CD1c-positive myeloid dendritic cell (primary cell): ENCODE measurements around the gene OR6J1.
"Not testable (repeated sequence)": the region's sequence is repeated elsewhere in the genome, so short reads cannot be mapped to it uniquely, and the experiment has no call there.

Experiments
- DNase-seq: peaks from one replicate; pipeline ENCODE4 v3.0.0-alpha.2; 2016; ENCODE audit errors: extremely low spot score

Gene OR6J1

DNA sequence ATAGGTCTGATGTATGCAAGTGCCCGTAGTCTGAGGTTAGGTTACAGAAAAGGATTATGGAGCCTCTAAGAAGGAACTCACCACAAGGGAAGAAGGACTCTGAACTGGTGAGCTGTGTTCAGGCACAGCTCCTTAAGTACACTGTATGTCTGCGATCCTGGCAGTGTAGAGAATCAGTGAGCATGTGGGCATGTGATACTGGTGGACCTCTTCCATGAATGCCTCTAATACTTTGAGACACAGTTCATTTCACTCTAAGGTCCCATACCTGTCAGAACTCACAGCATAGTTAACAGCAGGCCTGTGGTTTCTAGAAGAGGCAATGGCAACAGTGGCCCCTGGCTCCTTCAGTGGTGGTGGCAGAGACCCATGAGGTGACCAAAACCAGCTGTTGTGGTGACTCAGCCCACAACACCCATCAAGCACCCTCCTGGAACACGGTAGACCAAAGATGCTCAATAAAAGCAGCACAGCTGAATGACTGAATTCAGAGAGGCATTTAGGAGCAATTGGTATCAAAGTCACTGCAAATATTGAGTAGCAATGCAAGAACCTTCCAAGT, 6.9 kb upstream of the OR6J1 start:
- no peak for DNase-seq

DNA sequence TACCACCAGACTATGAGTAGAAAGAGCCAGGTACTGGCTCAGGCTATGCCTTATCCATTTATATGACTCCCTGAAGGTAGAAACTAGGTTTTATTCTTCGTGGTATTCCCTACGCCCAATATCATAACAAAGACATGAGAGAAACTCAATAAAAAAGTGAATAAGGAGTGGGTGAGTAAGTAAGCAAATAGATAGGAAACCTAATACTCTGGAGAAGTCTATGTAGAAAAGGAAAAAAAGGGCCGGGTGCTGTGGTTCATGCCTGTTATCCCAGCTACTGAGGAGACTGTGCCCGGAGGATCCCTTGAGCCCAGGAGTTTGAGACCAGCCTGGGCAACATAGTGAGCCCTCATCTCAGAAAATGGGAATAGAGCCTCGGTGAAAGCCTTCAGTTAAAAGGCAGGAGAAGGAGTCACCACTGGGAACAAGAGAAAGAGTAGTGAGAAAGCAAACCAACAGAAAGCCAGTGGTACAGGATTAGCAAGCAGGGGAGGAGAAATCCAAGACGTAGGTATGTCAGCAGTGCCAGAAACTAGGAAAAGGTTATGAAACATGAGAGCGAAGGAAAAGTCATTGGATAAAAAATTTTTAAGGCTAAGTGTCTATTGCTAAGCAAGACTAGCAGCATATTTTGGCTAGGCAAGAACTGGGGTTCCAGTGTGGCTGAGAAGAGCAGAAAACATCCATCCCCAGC, 6.0 kb upstream of the OR6J1 start:
- no peak for DNase-seq

DNA sequence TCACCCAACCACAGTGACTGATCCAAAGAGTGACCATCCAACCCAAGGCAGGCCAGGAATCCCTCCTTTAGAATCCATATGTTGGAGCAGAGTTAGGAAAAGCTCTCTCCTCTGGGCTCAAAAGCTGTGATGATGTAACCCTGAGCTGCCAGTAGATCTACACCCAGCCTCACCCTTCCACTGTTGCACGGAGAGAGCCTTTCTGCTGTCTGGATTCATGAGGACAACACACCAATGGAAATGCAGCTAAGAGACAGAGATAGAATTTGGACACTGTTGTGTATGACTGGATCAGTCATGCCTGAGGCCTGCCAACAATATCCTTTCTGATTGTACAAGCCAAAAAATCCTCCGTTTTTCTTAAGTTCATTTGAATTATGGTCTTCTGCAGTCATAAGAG, 4.4 kb upstream of the OR6J1 start:
- no peak for DNase-seq

DNA sequence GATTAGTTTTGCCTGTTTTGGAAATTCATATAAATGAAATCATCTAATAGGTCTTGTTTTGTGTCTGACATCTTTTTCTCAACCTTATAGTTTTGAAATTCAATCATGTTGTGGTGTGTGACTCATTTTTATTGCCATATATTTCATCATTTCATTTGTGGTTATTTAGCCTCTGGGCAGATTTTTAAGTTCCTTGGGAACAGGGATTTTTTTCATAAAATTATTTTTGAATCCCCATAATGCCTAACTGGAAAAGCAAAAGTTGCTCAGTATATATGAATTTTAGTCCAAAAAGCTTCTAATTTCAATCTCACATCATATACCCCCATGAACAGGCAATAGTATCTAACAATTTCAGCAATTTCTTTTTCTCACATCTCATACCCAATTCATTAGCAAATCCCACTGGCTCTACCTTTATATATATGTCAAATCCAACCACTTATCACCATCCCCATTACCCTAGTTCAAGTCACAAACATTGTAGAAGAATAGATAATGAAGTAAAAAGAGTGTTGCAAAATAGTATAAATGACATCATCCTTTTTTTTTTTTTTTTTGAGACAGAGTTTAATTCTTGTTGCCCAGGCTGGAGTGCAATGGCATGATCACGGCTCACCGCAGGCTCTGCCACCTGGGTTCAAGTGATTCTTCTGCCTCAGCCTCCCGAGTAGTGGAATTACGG, 2.6 kb upstream of the OR6J1 start:
- DNase-seq, result peak; percentile 37

DNA sequence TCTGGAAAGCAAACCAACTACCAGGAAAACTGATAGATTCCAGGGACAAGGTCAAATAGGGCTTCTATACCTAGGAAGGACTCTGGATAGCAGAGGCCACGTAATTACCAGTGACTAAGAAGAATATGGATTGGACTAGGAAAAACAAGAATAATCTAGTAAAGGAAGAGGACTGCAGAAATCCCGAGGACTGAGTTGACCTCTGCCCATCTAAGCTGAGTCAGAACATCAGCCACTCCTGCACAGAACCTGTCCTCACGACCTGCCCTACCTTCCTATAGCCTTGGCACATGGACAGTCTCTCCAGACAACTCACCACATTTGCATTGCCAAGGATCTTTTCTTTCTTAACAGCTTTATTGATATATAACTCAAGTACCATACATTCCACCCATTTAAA, 2.3 kb downstream of the OR6J1 start:
- DNase-seq, result no peak

DNA sequence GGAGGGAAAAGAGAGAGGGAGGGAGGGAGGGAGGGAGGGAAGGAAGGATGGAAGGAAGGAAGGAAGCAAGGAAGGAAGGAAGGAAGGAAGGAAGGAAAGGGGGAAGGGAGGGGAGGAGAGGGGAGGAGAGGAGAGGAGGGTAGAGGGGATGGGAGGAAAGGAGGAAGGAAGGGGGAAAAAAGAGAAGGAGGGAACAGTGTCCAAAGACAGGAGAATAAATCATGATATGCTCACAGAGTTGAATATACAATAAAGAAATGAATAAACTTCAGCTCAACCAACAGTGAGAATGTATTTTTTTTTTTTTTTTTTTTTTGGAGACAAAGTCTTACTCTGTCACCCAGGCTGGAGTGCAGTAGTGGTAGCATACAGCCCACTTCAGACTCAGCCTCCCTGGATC, 4.0 kb downstream of the OR6J1 start:
- no peak for DNase-seq

DNA sequence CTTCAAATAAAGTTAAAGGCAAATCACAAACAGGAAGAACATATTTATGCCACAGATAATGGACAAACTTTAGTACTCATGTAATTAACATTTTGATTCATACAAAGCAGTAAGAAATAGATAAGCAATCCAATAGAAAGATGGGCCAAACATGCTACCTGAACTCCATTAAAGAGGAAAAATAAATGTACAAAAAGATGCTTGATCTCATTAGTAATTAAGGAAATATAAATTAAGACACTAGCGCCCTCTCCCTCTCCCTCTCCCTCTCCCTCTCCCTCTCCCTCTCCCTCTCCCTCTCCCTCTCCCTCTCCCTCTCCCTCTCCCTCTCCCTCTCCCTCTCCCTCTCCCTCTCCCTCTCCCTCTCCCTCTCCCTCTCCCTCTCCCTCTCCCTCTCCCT, 8.2 kb downstream of the OR6J1 start:
- DNase-seq, result not testable (repeated sequence)

DNA sequence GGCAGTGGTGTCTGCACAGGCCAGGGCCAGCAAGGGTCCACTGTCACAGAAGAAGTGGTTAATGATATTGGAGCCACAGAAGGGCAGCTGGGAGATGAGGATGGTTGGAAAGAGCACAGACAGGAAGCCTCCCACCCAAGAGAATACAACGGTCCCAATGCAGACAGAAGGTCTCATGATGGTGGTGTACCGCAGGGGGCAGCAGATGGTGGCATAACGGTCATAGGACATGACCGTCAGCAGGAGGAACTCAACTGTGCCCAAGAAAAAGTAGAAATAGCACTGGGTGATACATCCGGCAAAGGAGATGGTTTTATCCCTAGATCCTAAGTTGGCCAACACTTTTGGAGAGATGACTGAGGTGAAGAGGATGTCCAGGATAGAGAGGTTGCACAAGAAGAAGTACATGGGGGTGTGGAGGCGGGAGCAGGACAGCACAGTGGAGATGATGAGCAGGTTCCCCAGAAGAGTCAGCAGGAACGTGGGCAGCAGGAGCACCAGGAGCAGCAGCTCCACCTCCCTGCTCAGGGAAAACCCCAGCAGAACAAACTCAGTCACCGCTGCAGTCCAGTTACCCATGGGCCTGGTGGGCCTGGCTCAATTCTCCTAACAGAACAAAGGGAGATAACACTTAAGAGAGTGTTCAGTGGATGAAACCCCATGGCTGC, 9.8 kb downstream of the OR6J1 start:
- DNase-seq, result no peak

DNA sequence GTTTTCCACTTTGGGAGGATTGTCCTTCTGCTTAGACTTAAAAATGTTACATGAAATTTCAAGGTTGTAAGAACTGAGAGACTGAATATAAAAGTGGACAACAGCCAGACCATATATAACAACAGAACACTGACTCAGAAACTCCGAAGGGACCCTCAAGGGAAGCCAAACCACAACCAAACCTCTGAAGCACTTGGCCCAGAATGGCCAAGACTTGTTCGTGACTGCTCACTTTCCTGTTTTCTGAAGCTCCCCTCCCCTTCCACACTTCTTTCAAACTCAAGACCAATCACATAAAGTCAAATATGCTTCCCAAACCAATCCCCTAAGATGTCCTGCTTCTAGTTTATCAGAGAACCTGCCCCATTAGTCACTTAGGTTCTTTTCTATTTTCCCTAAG, 13.7 kb downstream of the OR6J1 start:
- DNase-seq, result no peak

DNA sequence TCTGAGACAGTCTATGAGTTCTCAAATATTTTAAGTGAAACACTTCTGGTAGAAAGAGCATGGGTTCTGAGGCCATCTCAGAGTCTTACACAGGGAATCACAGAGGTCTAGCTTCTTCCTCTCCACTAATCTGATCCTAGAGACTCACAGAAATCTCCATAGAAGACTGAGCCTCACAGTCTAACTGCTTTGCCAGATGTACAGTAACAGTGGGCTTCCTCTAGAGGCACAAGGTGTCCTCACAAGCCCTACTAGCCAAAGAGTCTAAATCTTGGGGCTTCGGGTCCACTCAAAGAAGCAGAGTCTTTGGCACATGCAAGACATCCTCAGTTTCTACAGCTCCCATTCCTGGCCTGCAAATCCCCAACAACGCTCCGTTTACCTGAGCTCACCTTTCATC, 14.1 kb downstream of the OR6J1 start:
- no peak for DNase-seq

DNA sequence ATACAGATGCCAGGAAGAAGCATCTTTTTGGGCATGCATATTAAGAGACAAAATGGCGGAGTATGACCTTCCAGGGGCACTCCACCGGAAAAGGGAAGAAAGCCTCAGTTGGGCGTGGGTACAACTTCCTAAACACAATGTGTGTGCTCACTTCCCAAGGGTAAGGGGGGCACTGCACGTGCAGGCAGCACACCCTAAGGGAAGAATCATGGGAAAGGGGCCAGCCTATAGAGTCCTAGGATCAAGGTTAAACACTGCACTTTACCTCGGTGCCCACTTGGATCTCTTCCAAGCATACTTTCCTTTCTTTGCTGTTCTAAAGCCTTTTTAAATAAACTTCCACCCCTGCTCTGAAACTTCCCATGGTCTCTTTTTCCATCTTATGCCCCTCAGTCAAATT, 14.8 kb downstream of the OR6J1 start:
- no peak for DNase-seq

DNA sequence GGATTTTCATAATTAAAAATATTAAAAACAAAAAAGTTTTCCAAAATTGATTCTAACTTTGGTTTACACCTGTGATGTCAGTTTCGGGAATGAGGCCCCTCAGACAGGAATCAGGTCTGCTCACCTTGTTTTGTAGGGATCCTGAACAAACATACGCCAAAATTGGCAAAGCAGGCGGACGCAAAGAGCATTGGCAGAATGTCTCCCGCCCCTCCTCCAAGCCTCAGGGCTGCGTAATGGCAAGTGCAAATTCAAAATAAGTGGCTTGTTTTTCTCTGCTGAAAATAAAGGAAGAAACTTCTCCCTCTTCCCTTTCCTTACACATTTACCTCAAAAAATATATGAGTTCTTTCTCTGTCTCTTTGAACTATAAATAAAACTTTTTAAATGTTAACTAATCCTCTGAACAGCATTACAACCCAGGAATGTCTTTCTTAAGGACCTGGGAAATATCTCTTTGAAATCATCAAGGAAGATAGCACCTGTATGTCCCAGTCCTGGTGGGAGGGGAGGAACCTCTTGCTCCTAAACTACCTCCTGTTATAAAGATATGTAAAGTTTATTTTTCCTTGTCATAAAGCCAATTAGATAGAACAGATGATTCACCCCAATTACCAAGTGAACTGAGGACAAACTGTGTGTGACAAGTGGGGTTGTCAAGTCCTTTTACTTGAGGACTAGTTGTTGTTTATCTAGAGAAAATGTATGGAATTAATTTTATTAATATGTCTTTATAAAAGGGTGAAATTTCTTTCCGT, 16.5 kb downstream of the OR6J1 start:
- no peak for DNase-seq

DNA sequence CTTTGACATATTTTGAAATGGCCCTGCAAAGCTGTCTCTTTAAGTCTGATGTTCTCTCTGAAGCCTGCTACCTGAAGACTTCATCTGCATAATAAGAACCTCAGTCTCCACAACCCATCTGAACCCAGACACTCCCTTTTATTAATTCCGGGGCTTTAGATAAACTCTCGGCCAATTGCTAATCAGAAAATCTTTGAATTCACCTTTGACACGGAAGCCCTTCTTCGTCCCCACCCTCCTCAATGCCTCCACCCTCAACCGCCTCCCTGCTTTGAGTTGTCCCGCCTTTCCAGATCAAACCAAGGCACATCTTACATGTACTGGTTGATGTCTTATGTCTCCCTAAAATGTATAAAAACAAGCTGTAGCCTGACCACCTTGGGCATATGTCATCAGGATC, 17.6 kb downstream of the OR6J1 start:
- DNase-seq, result no peak

DNA sequence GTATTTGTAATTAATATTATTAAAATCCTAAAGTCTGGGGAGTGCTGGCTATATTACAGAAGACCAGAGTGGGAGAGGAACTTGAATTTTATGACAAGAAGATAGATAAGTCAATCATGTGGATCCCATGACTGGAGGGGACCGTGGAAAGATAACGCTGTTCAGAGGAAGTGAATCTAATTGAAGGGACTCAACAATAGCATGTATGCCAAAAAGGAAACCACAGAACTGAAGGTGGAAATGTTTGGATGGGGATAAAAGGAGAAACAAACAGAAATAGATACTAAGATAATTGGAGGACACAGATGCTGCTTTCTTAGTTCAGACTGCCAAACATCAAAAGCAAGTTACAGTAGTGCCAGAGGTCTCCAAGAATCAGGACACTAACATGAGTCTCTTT, 21.1 kb downstream of the OR6J1 start:
- DNase-seq, result no peak

DNA sequence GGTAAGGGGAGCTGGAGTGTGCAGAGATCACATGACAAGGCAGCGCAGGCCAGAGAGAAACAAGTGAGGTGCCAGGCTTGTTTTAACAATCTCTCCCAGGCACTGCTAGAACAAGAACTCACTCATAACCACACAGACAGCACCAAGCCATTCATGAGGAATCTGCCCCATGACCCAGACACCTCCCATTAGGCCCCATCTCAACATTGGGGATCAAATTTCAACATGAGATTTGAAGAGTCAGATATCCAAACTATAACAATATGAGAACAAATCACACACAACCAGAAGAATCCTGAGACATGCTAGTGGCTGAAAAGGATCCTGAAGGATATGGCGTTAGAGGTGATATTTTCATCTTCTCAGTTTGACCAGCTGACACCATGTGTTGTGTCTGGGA, 21.9 kb downstream of the OR6J1 start:
- DNase-seq, result no peak

DNA sequence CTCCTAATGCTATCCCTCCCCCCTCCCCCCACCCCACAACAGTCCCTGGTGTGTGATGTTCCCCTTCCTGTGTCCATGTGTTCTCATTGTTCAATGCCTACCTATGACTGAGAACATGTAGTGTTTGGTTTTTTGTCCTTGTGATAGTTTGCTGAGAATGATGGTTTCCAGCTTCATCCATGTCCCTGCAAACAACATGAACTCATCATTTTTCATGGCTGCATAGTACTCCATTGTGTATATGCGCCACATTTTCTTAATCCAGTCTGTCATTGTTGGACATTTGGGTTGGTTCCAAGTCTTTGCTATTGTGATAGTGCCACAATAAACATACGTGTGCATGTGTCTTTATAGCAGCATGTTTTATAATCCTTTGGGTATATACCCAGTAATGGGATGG, 28.4 kb downstream of the OR6J1 start:
- not testable (repeated sequence) for DNase-seq

DNA sequence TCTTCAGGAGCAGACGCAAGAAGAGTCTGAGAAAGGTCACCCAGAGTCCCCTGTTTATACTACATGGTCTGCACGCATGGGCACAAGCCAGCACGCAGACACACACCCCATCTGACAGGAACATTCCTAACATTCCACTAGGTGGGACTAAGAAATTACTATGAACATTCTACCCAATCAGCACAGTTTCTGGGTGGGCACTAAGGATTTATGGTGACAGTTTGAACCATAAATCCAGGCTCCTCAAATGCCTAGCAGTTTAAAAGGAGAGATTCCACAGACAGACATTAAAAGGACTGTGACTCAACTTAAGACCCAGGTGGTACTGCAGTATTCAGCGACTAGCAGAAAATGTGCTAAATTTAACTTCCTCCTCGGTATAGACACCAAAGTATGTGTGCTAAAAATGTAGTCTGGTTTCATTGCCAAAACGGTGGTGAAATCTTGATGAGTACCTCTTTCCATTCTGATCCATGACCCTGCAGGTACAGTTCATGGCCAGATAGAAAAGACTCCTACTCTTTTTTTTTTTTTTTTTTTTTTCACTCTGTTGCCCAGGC, 29.8 kb downstream of the OR6J1 start:
- no peak for DNase-seq

DNA sequence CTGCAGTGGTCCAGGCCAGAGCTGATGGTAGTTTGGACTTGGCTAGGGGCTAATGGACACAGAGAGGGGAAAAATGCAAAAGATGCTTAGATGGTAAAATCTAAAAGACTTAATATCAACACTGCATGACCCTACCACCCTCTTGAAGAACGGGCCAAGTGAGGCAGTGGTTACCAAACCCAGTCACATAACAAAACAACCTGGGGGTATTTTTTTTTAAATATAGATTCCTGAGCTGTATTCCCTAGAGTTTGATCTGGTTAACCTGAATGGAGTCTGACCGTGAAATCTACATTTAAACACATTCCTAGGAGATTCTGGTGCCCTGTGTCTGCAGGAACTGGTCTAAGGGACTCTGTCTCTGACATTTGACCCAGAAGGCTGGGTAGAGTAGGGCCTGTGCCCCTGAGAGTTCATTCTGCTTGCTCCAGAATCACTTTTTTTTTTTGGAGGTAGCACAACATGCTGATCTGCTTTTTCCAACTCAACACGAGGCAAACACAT, 30.4 kb downstream of the OR6J1 start:
- no peak for DNase-seq

DNA sequence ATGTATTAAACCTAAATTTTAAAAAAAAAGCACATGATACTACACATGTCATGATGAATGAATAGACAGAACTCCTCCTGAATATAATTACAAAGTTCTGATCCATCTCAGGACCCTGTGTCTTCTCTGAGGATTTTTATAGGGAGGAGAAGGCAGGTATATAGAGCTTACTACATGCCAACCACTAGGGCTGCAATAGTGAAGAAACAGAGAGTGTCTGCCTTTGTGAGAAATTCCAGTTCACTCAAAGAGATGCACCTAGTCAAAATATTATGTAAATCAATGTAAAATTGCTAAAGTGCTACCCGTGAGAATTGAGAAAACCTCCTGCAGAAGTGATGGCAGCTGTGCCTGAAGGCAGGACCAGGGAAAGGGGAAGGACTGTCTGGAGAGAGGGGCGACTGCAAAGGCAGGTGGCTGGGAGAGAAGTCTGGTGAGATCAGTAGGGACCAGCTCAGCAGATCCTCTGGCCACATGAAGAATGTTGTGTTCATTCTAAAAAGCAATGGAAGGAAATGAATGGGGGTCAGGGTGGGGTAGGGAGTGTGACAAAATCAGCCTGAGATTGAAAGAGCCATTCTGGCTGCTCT, 31.0 kb downstream of the OR6J1 start:
- no peak for DNase-seq

DNA sequence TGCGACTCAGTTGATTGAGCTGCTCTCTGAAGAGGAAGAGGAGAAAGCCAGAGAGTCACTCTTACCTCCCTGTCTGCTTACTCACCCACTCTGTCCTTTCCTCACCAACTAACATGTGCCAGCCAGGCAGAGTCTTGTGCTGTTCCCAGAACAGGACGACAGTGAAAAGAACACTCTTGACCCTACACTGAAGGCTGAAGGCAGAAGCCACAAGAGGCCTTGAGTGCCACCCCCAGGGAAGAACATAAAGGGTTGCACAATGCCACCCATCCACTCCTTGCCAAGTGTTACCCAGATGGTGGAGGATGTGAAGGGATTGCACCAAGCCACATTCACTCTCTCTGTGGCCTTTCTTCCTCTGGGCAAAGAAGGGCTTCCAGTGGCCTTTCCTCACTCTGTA, 33.2 kb downstream of the OR6J1 start:
- no peak for DNase-seq

DNA sequence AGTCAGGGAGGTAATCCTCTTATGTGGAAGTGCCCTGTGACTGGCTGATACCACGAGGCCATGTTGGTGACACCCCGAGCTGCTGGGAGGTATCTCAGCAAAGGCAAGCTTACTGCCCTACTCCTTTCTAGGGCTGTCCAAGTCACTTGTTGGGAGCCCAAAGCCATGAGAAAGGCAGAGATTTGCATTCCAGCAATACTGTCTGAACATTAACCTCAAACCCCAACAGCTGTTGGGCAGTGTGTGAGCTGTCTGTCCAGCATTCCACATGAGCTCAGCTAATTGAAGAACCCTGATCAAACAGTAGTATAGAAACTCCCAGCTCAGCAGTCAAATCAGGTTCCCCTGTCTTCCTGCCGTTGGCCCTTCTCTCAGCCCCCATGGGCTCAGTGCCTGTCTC, 36.9 kb downstream of the OR6J1 start:
- DNase-seq, result no peak
